ENCODE data around the gene CTSZ. TPM values are rescaled to one million over a fixed set of nuclear protein-coding genes. Genes with fewer than 3 reads are reported as not detected.

CTSZ gene
- total RNA-seq, 4 donors from 2014 or later: 152 to 256 (median 212) TPM

DNA sequence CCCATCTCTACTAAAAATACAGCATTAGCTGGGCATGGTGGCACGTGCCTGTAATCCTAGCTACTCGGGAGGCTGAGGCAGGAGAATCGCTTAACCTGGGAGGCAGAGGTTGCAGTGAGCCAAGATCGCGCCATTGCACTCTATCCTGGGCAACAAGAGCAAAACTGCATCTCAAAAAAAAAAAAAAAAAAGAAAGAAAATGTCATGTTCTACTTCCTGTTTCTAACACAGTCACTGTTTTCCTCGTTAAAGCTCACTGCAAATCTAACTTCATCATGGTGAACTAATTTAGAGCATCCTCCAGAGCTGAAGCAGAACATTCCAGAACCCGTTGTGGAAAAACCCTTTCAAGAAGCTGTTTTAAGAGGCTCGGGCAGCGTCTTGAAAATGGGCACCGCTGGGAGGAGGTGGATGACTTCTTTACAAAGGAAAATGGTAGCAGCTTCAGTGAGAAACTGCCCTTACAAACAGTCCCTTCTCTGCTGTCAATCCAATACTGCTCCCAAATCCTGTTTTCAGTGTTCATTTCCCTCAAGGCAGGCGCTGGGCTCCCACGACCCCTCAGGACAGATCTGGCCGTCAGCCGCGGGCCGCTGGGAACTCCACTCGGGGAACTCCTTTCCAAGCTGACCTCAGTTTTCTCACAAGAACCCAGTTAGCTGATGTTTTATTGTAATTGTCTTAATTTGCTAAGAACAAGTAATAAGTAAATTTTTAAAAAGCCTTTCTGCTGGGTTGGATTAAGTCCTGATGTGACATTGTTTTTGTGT lies 12.5 kb downstream of the CTSZ start:
- 80 to 90% methylated on average over 17 of the region's 17 CpGs for WGBS, 2 donors
- Histone ChIP-seq H3K9me3 (no peaks in the 10 kb centered on the region), H3K27me3 (no peaks in the 10 kb centered on the region), H3K4me3 (replicated peaks in 1 of 3) (no peak overlapping the region), H3K36me3 (peaks cover 76 to 79% of the 10 kb centered on the region in 2 donors), H3K4me1 (peaks cover 21 to 29% of the 10 kb centered on the region in 2 donors), H3K27ac (no peak overlapping the region)
- DNase-seq: no peak
- no peak for TF ChIP-seq POLR2A (IDR thresholded peaks at IDR 0.05)
- TF ChIP-seq, protein P1, sequence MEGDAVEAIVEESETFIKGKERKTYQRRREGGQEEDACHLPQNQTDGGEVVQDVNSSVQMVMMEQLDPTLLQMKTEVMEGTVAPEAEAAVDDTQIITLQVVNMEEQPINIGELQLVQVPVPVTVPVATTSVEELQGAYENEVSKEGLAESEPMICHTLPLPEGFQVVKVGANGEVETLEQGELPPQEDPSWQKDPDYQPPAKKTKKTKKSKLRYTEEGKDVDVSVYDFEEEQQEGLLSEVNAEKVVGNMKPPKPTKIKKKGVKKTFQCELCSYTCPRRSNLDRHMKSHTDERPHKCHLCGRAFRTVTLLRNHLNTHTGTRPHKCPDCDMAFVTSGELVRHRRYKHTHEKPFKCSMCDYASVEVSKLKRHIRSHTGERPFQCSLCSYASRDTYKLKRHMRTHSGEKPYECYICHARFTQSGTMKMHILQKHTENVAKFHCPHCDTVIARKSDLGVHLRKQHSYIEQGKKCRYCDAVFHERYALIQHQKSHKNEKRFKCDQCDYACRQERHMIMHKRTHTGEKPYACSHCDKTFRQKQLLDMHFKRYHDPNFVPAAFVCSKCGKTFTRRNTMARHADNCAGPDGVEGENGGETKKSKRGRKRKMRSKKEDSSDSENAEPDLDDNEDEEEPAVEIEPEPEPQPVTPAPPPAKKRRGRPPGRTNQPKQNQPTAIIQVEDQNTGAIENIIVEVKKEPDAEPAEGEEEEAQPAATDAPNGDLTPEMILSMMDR (IDR thresholded peaks at IDR 0.05): no peak
- intact Hi-C loops (cut with DNase I): no loop called here

- TF ChIP-seq, protein P1 (IDR thresholded peaks at IDR 0.05): no peak
- TF ChIP-seq POLR2A (IDR thresholded peaks at IDR 0.05): no peak
- Histone ChIP-seq H3K27me3 (no peaks in the 10 kb centered on the region), H3K36me3 (peaks cover 76 to 79% of the 10 kb centered on the region in 2 donors), H3K9me3 (no peaks in the 10 kb centered on the region), H3K27ac (peak overlapping the region in 2 of 3 donors; percentile 34 to 64), H3K4me1 (peaks cover 23 to 31% of the 10 kb centered on the region in 2 donors), H3K4me3 (replicated peaks in 1 of 3) (no peak overlapping the region)
- 85 to 89% methylated on average over 23 of the region's 23 CpGs for WGBS, 2 donors
- intact Hi-C loops (cut with DNase I): no loop called here
- DNase-seq: peak in 1 of 2 donors; percentile 22
Observed at GRCh38 chr20:58993332-58994248, 13.5 kb downstream of the CTSZ start.

- peak in 1 of 2 donors; percentile 27 for DNase-seq
- TF ChIP-seq, protein P1 (IDR thresholded peaks at IDR 0.05): no peak
- no peak for TF ChIP-seq POLR2A (IDR thresholded peaks at IDR 0.05)
- no peak overlapping the region for H3K4me3 ChIP-seq (replicated peaks in 1 of 3)
- no peaks in the 10 kb centered on the region for H3K27me3 ChIP-seq
- H3K9me3 ChIP-seq: no peaks in the 10 kb centered on the region
- peak overlapping the region; percentile 30 to 64 (median 34) for H3K27ac ChIP-seq
- peaks cover 30 to 38% of the 10 kb centered on the region in 2 donors for H3K4me1 ChIP-seq
- 73 to 85% methylated on average over 3 of the region's 3 CpGs for WGBS, 2 donors
- H3K36me3 ChIP-seq: peaks cover 80 to 82% of the 10 kb centered on the region in 2 donors
- intact Hi-C loops (cut with DNase I): no loop called here
Observed at GRCh38 chr20:58992911-58993310, 14.1 kb downstream of the CTSZ start.

DNA sequence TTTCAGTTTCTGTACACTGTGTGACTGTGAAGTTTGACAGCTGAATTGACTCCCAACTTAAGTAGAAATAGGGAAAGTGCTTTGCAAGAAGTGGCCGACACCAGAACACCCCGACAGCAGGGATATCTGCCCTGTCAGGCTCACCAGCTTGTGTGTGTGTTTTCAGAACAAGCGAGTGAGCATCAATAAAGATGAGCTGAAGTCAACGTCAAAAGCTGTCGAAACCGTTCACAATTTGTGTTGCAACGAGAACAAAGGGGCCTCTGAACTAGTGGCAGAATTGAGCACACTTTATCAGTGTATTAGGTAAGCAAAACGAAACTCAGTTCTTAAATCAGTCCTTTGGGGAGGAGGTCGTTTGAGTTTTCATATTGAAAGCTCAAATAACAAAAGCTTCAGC lies 15.3 kb downstream of the CTSZ start:
- Histone ChIP-seq H3K9me3 (no peaks in the 10 kb centered on the region), H3K4me3 (replicated peaks in 1 of 3) (no peak overlapping the region), H3K27me3 (no peaks in the 10 kb centered on the region), H3K27ac (peak overlapping the region in 2 of 3 donors; percentile 26 to 87), H3K36me3 (peaks cover 78 to 82% of the 10 kb centered on the region in 2 donors), H3K4me1 (peaks cover 38 to 49% of the 10 kb centered on the region in 2 donors)
- intact Hi-C loops (cut with DNase I): no loop called here
- WGBS, 2 donors: 91 to 92% methylated on average over 9 of the region's 9 CpGs
- TF ChIP-seq, protein P1 (IDR thresholded peaks at IDR 0.05): no peak
- no peak for TF ChIP-seq POLR2A (IDR thresholded peaks at IDR 0.05)
- DNase-seq: no peak
